Left ventricle myocardium inferior (tissue), 1 donor: ENCODE results near the gene LIMS1. TPM values are rescaled to one million over a fixed set of nuclear protein-coding genes. Genes with fewer than 3 reads are reported as not detected.

ENCODE experiments used
- DNase-seq: peaks from one replicate; pipeline ENCODE4 v3.0.0-alpha.2; 2020
- H3K27ac ChIP-seq: fragments of 200-600 bp; replicated peaks from 2 replicates; pipeline ENCODE4 v1.8.0; 2021
- H3K27me3 ChIP-seq: fragments of 200-600 bp; 2 replicates; pipeline ENCODE4 v1.8.0; 2021; ENCODE audit warnings: low read depth
- H3K36me3 ChIP-seq: fragments of 200-600 bp; 2 replicates; pipeline ENCODE4 v1.8.0; 2021
- H3K4me1 ChIP-seq: fragments of 200-600 bp; 2 replicates; pipeline ENCODE4 v1.8.0; 2021
- H3K4me3 ChIP-seq: fragments of 200-600 bp; 2 replicates; pipeline ENCODE4 v1.8.0; 2021; ENCODE audit warnings: mild to moderate bottlenecking, moderate library complexity
- H3K9me3 ChIP-seq: fragments of 200-600 bp; replicated peaks from 2 replicates; pipeline ENCODE4 v1.8.0; 2021
- CTCF ChIP-seq: fragments of 200-600 bp; IDR thresholded peaks from 2 replicates; pipeline ENCODE4 v1.8.0; 2021; ENCODE audit warnings: antibody characterized with exemption, mild to moderate bottlenecking, borderline replicate concordance
- intact Hi-C: fragments of 100-400 bp; cut with micrococcal nuclease; formaldehyde crosslinking; loops from one replicate; pipeline ENCODE4 v1.11.0; 2022
- total RNA-seq: library from RNA; stranded (reverse); fragmentation: NEBNext Ultra II Directional; extraction: Animal tissue kit (Norgen Biotek cat#: 25700); gene quantifications from one replicate; pipeline ENCODE4 v1.2.1, GENCODE V29; 2021
- donor health status: DM: no; HTN: yes; CAD: no; lungs with severe emphysema.

LIMS1 gene
- total RNA-seq, 1 donor from 2014 or later, result 77.0 TPM

GRCh38 chr2:108605947-108606346, 71.7 kb downstream of the LIMS1 start:
- Histone ChIP-seq H3K9me3 (peaks cover 6% of the 10 kb centered on the region), H3K27me3 (no peaks in the 10 kb centered on the region), H3K27ac (peak overlapping the region; percentile 57), H3K4me3 (no peak overlapping the region), H3K36me3 (no peaks in the 10 kb centered on the region), H3K4me1 (peaks cover 64% of the 10 kb centered on the region)
- no peak for TF ChIP-seq CTCF
- intact Hi-C loops, result no loop called here
- DNase-seq, result no peak

- intact Hi-C loops, result no loop called here
- TF ChIP-seq CTCF, result peak; percentile 74
- no peak overlapping the region for H3K4me3 ChIP-seq
- H3K36me3 ChIP-seq, result no peaks in the 10 kb centered on the region
- no peak for DNase-seq
- H3K9me3 ChIP-seq, result no peaks in the 10 kb centered on the region
- H3K27me3 ChIP-seq, result no peaks in the 10 kb centered on the region
- peak overlapping the region; percentile 57 for H3K27ac ChIP-seq
- peaks cover 58% of the 10 kb centered on the region for H3K4me1 ChIP-seq
Measured at GRCh38 chr2:108607706-108608301, 73.5 kb downstream of the LIMS1 start.

- intact Hi-C loops, result no loop called here
- Histone ChIP-seq H3K36me3 (no peaks in the 10 kb centered on the region), H3K4me1 (peaks cover 68% of the 10 kb centered on the region), H3K27me3 (no peaks in the 10 kb centered on the region), H3K4me3 (no peak overlapping the region), H3K27ac (no peak overlapping the region), H3K9me3 (no peaks in the 10 kb centered on the region)
- no peak for TF ChIP-seq CTCF
- no peak for DNase-seq
Measured at GRCh38 chr2:108611021-108611420, 76.8 kb downstream of the LIMS1 start.

GRCh38 chr2:108612153-108612513, 77.9 kb downstream of the LIMS1 start:
- Histone ChIP-seq H3K27ac (no peak overlapping the region), H3K9me3 (no peaks in the 10 kb centered on the region), H3K27me3 (no peaks in the 10 kb centered on the region), H3K4me1 (peaks cover 68% of the 10 kb centered on the region), H3K4me3 (no peak overlapping the region), H3K36me3 (no peaks in the 10 kb centered on the region)
- DNase-seq, result no peak
- intact Hi-C loops, result no loop called here
- TF ChIP-seq CTCF, result no peak

GRCh38 chr2:108612514-108613183, 78.4 kb downstream of the LIMS1 start:
- Histone ChIP-seq H3K27me3 (no peaks in the 10 kb centered on the region), H3K27ac (no peak overlapping the region), H3K9me3 (no peaks in the 10 kb centered on the region), H3K4me1 (peaks cover 68% of the 10 kb centered on the region), H3K4me3 (no peak overlapping the region), H3K36me3 (no peaks in the 10 kb centered on the region)
- TF ChIP-seq CTCF, result no peak
- intact Hi-C loops, result no loop called here
- no peak for DNase-seq
